ENCODE data around the gene DTX3L.

Gene DTX3L

GRCh38 chr3:122577409-122578031, 13.4 kb downstream of the DTX3L start, which contains the start of gene PARP15:
Gene PARP15 (plus strand): TSS chr3:122577650. CDS start chr3:122577668, 18 bp downstream.
- peak; percentile 53 for DNase-seq (ENCODE audit: low spot score)

GRCh38 chr3:122578069-122578740, 14.1 kb downstream of the DTX3L start:
- DNase-seq (ENCODE audit: low spot score), result no peak
- TF ChIP-seq CTCF (IDR thresholded peaks at IDR 0.05; ENCODE audit: extremely low read depth, missing control alignments), result no peak

More at GRCh38 chr3:122577409-122578031, 13.4 kb downstream of the DTX3L start, which contains the start of gene PARP15:
- TF ChIP-seq CTCF (IDR thresholded peaks at IDR 0.05; ENCODE audit: extremely low read depth, missing control alignments), result peak; percentile 2

GRCh38 chr3:122580470-122580869, 16.3 kb downstream of the DTX3L start:
- TF ChIP-seq CTCF (IDR thresholded peaks at IDR 0.05; ENCODE audit: extremely low read depth, missing control alignments), result no peak
- no peak for DNase-seq (ENCODE audit: low spot score)

- no peak for DNase-seq (ENCODE audit: low spot score)
- no peak for TF ChIP-seq CTCF (IDR thresholded peaks at IDR 0.05; ENCODE audit: extremely low read depth, missing control alignments)
Observed at GRCh38 chr3:122581622-122582021, 17.5 kb downstream of the DTX3L start.

GRCh38 chr3:122582390-122582789, 18.3 kb downstream of the DTX3L start:
- TF ChIP-seq CTCF (IDR thresholded peaks at IDR 0.05; ENCODE audit: extremely low read depth, missing control alignments), result no peak
- no peak for DNase-seq (ENCODE audit: low spot score)

GRCh38 chr3:122586098-122586497, 22.0 kb downstream of the DTX3L start:
- TF ChIP-seq CTCF (IDR thresholded peaks at IDR 0.05; ENCODE audit: extremely low read depth, missing control alignments), result no peak
- no peak for DNase-seq (ENCODE audit: low spot score)

GRCh38 chr3:122586773-122587485, 22.8 kb downstream of the DTX3L start:
- no peak for TF ChIP-seq CTCF (IDR thresholded peaks at IDR 0.05; ENCODE audit: extremely low read depth, missing control alignments)

More at GRCh38 chr3:122586773-122587485, 22.8 kb downstream of the DTX3L start:
- DNase-seq (ENCODE audit: low spot score), result no peak
